SK-N-MC (cell line): ENCODE results near the gene CPT1C.
A peak's percentile ranks its signal among the peaks of the same experiment; 100 is the strongest.

Experiments
- DNase-seq: peaks from one replicate; pipeline ENCODE4 v3.0.0-alpha.2; 2011; ENCODE audit warnings: low read depth, low spot score
- H3K27ac ChIP-seq: fragments of 200-600 bp; sonication (generic); 2 replicates; pipeline ENCODE4 v1.5.1; 2016; ENCODE audit warnings: mixed run types
- H3K36me3 ChIP-seq: fragments of 200-600 bp; sonication (generic); 2 replicates; pipeline ENCODE4 v1.6.1; 2017; ENCODE audit warnings: antibody characterized with exemption, low read length, mixed read lengths; ENCODE audit not compliant: insufficient read depth
- H3K4me3 ChIP-seq: fragments of 200-600 bp; sonication (generic); 2 replicates; pipeline ENCODE4 v1.5.1; 2016
- H3K9ac ChIP-seq: fragments of 200-600 bp; sonication (generic); 2 replicates; pipeline ENCODE4 v1.8.0; 2017; ENCODE audit warnings: mixed run types, mixed read lengths; ENCODE audit not compliant: insufficient read length
- H3K9me3 ChIP-seq: fragments of 200-600 bp; sonication (generic); 2 replicates; pipeline ENCODE4 v1.6.1; 2017; ENCODE audit warnings: low read depth, mild to moderate bottlenecking, antibody characterized with exemption, low read length, moderate library complexity, mixed read lengths
- EZH2 ChIP-seq: fragments of 200-600 bp; sonication (generic); IDR thresholded peaks from one replicate; pipeline ENCODE4 v1.6.1; 2017; ENCODE audit warnings: antibody characterized with exemption
- FOXP2 ChIP-seq: optimal IDR thresholded peaks from 2 replicates; pipeline ENCODE3; 2011; ENCODE audit warnings: mild to moderate bottlenecking, moderate library complexity; ENCODE audit not compliant: insufficient read depth; ENCODE audit errors: extremely low read length, control extremely low read depth
- POLR2AphosphoS5 ChIP-seq: IDR thresholded peaks from 2 replicates; pipeline ENCODE4 v1.6.1; 2012; ENCODE audit warnings: mild to moderate bottlenecking, low read depth, low read length, borderline replicate concordance

The CPT1C gene

DNA sequence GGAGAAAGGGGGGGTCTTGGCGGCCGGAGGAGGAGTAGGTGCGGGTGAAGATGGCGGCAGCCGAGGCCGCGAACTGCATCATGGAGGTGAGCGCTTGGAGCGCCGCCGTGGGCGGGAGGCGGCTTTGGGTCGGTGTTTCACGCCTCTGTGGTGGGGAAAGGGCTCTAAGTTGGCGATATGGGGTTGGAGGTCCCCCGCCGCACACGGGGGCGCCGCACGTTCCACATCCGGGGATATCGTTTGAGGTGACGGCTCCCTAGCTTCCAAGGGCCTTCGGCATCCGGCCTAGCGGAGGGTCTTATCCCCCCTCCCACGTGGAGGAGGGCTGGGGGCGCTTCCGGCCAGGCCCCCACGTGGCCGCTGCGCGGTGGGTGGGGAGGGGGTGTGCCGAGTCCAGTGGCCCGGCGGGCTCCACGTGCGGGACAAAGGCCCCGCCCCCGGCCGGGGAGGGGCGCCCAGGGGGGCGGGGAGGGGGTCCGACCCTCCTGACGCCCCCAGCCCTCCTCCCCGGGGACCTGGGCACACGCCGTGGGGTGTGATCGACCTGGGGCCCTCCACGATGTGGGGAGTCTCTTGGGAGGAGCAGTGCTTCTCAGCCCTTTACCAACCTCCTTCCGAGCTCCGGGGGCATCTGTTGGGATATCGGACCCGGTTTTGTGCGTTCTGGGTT is 13.6 kb upstream of the CPT1C start, which contains the start of gene PRMT1:
PRMT1 (plus strand) TSS at position 41 of the 670 bp plus-strand sequence; CDS start at position 51, 10 bp downstream.
- H3K27ac ChIP-seq = peak within 1 kb of the TSS; percentile 94
- peak within 1 kb of the TSS; percentile 93 for H3K4me3 ChIP-seq
- peaks cover 23% of the 10 kb centered on the region for H3K36me3 ChIP-seq
- H3K9me3 ChIP-seq = no peaks in the 10 kb centered on the region
- no peak for DNase-seq
- no peak for TF ChIP-seq EZH2
- TF ChIP-seq POLR2AphosphoS5 = peak; percentile 95
- peak within 1 kb of the TSS; percentile 91 for H3K9ac ChIP-seq

DNA sequence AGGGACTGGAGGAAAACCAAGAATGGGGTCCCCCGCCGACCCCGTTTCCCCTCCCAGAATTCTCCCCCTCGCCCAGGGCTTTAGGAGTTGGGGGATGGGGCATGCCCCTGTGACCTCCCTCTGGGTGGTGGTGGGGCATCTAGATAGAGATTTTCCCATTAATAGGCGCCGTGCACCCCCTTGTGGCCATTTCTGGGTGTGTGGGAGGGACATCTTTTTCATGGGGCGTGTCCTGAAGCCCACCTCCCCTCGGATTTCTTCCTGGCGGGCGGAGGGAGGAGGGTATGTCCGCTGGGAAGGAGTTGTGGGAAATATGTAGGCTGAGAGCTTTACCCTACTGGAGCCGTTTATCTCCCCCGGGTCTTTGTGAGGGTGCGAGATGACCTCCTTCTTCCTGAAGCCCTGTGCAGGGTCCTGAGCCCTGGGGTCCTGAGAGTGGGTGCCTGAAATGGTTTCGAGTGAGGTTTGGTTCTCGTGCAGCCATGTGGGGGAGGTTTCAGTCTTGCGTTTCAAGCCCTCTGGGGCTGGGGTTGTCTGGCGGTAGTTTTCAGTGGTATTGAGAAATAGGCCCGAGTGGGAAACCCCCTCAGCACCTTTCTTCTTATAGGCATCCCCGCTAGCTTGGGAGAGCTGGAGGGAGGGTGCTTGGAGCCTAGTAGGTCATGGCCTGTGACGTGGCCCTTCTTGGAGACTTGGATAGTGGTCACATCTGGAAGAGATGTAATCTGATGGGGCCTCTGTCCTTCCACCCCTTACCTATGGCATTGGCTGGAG is 12.8 kb upstream of the CPT1C start:
- TF ChIP-seq FOXP2 (no peak), POLR2AphosphoS5 (peak; percentile 17; the same call in 1 of the 2 replicates)
- Histone ChIP-seq H3K36me3 (peaks cover 30% of the 10 kb centered on the region), H3K9me3 (no peaks in the 10 kb centered on the region), H3K9ac (peak overlapping the region; percentile 91), H3K4me3 (peak overlapping the region; percentile 93), H3K27ac (peak overlapping the region; percentile 89)
- peak; percentile 73 for DNase-seq

DNA sequence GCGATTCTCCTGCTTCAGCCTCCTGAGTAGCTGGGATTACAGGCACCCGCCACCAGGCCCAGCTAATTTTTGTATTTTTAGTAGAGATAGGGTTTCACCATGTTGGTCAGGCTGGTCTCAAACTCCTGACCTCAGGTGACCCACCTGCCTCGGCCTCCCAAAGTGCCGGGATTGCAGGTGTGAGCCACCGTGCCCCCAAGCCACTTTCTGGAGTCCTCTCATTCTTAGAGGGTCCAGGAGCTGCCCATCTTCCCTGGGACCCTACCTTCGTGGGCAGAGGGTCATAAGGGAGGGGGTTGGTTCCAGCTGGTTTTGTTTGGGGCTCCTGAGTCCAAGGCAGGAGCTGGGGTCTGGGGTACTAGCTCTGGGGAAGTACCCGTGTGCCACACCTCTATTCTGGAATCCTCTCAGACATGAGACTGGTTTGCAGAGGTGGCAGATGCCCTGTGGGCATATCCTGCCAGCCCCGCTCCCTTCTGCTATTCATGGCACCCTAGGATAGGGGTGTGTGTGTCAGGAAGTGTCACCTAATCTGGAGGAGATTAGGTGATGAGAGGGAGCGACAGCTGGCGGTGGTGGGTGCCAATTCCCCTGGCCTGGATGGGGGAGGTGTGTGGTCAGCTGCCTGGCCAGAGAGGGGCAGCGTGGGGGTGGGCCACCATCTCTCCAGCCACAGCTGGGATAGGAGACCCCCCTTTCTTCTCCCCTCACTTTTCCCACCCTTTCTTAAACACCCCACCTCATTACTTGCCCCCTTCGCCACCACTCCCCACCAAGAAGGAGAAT is 11.7 kb upstream of the CPT1C start:
- H3K27ac ChIP-seq = peak overlapping the region; percentile 91
- no peak for DNase-seq
- peak overlapping the region; percentile 57 for H3K9ac ChIP-seq
- no peak for TF ChIP-seq EZH2
- no peak for TF ChIP-seq POLR2AphosphoS5
- no peak for TF ChIP-seq FOXP2
- H3K36me3 ChIP-seq = peaks cover 41% of the 10 kb centered on the region
- H3K9me3 ChIP-seq = no peaks in the 10 kb centered on the region
- peak overlapping the region; percentile 93 for H3K4me3 ChIP-seq

DNA sequence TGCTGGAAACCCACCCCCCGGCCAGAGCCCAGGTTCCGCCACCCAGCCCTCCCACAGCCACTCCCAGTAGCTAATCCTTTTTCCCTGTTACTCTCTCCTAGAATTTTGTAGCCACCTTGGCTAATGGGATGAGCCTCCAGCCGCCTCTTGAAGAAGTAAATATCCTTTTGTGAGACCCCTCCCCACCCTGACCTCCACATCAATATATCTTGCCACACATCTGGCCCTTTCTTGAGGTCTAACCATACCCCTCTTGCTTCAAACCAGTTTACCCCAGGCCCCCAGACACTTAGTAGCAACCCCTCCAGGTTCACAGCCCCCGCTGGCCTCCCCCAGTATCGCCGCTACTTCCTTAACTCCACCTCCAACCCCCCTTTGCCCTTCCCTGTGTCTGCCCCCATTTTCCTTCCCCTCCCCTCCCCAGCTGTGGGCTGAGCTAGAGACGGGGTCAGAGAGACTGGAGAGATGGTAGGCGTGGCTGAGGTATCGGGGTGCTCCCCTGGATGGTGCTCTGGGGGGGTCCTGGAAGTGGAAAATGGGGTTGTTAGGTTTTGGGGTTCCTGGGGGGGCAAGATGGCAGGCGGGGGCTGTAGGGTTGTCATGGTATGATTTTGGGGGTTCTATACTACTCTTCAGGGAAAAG is 11.0 kb upstream of the CPT1C start:
- peak overlapping the region; percentile 91 for H3K27ac ChIP-seq
- peak overlapping the region; percentile 57 for H3K9ac ChIP-seq
- no peak for TF ChIP-seq POLR2AphosphoS5
- TF ChIP-seq EZH2 = no peak
- TF ChIP-seq FOXP2 = no peak
- H3K9me3 ChIP-seq = no peaks in the 10 kb centered on the region
- no peak for DNase-seq
- peak overlapping the region; percentile 93 for H3K4me3 ChIP-seq
- H3K36me3 ChIP-seq = peaks cover 48% of the 10 kb centered on the region

DNA sequence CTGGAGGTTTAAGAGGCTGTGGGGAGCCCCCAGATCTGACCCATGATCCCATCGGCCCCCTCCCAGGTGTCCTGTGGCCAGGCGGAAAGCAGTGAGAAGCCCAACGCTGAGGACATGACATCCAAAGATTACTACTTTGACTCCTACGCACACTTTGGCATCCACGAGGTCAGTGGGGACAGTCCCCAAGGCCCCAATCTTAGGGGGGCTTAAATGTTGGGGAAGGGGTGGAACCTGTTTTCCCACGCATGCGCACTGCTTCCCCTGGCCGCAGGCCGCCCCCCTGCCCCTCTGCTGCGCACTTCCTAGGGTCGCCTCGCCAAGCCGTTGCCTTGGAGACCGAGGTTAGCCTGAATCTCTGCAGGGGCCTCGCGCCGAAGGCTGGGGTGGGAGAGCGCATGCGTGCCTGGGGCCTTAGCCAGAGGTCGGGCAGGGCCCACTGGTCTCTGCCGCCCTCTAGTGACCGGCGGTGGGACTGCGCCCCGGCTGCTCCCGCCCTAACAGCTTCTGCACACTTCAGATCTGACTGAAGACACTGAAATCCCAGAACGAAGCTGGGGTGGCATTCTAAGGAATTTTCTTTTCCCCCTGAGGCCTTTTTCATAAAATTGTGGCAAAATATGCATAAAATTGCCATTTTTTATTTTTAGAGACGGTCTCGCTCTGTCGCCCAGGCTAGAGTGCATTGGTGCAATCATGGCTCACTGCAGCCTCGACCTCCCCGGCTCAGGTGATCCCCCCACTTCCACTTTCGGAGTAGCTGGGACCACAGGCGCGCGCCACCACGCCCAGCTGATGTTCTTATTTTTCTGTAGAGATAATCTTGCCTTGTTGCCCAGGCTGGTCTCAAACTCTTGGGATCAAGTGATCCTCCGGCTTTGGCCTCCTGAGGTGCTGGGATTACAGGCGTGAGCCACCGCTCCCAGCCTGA is 10.2 kb upstream of the CPT1C start:
- H3K4me3 ChIP-seq = peak overlapping the region; percentile 93
- TF ChIP-seq FOXP2 (no peak), EZH2 (no peak), POLR2AphosphoS5 (no peak)
- H3K27ac ChIP-seq = peak overlapping the region; percentile 91
- H3K9ac ChIP-seq = peak overlapping the region; percentile 57
- no peaks in the 10 kb centered on the region for H3K9me3 ChIP-seq
- peak; percentile 70 for DNase-seq
- H3K36me3 ChIP-seq = peaks cover 56% of the 10 kb centered on the region

DNA sequence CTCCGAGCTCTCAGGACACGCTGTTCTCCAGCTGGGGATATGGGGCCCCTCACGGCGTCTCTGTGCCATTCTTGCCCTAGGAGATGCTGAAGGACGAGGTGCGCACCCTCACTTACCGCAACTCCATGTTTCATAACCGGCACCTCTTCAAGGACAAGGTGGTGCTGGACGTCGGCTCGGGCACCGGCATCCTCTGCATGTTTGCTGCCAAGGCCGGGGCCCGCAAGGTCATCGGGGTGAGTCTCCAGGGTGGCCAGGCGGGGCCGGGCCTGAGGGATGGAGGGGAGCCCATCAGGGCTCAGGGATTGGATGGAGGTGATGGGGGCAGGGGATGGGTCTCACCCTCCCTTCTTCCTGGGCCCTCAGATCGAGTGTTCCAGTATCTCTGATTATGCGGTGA is 9.1 kb upstream of the CPT1C start:
- no peaks in the 10 kb centered on the region for H3K9me3 ChIP-seq
- TF ChIP-seq POLR2AphosphoS5 (no peak), FOXP2 (no peak), EZH2 (no peak)
- no peak overlapping the region for H3K9ac ChIP-seq
- no peak overlapping the region for H3K4me3 ChIP-seq
- no peak overlapping the region for H3K27ac ChIP-seq
- H3K36me3 ChIP-seq = peaks cover 64% of the 10 kb centered on the region
- no peak for DNase-seq

DNA sequence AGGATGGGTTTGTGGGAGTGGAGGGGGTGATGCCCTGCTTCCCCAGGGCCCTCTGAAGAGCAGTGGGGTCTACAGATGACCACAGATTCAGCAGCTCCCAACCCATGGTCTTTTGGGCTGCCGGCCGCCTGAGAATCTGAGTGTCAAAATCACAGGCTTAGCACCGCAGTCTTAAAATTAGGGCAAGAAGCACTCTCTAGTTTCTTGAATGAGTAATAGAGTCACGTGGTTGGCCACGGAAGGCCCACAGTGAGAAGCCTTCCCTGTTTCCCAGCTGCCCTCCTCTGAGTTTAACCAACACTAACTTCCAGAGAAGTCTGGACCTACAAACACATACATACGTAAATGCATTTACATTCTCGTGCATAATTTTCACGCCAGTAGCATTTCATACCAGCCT is 8.6 kb upstream of the CPT1C start:
- no peak overlapping the region; the same call in 1 of the 2 replicates for H3K27ac ChIP-seq
- peaks cover 68% of the 10 kb centered on the region for H3K36me3 ChIP-seq
- no peak overlapping the region for H3K4me3 ChIP-seq
- H3K9me3 ChIP-seq = no peaks in the 10 kb centered on the region
- TF ChIP-seq FOXP2 (no peak), POLR2AphosphoS5 (no peak), EZH2 (no peak)
- H3K9ac ChIP-seq = no peak overlapping the region
- DNase-seq = no peak
